GM21447 (cell line): ENCODE data around the gene SULT6B1.
"Not testable (repeated sequence)": the region's sequence is repeated elsewhere in the genome, so short reads cannot be mapped to it uniquely, and the experiment has no call there.

Experiments used
- ATAC-seq: cut with Tn5 transposase; IDR thresholded peaks from one replicate; pipeline ENCODE4 v1.9.1; 2021; ENCODE audit not compliant: unreplicated experiment

The SULT6B1 gene

DNA sequence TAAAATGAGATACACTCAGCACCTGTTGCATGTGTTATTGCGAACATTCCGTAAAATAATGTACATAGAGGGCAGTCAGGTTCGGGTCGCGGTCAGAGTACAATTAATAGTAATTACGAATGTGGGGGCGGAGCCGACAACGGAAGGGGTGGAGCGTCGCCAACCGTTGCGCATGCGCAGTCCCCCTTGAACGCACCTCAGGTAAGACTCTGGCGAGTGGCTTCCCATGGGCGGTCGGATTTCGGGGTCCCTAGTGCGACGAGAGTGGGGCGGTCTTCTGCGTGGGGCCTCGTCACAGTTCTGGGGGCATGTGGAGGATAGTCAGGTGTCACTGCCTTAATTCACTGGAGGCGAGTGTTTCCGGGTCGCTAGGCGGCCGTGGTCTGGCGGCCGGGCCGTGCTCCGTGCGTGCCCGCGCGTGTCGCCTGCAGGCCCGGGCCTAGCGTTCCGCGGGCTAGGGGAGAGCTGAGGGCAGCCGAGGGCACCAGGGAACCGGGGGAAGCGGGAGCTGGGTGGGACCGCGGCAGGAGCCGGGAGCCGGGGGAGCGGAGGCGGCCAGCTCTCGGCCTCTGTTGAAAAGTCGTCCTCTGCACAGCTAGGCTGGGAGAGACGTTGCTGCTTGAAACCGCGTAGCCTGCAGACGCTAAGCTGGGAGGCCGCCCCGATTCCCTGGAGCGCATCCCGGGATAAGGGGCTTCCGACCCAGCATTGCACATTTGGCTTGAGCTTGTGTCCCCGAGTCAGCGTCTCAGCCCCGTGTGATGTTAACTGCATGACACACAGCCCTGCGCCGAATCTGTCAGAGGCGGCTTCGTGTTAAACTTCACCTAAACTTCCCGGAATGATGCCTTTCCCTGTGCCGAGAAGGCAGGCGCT lies 8.1 kb upstream of the SULT6B1 start, which contains the start of gene CEBPZOS:
Gene CEBPZOS, plus strand, starts transcription at position 177 of the 876 bp plus-strand sequence. CDS start 3,209 bp downstream, outside the sequence.
- peak; percentile 82 for ATAC-seq

DNA sequence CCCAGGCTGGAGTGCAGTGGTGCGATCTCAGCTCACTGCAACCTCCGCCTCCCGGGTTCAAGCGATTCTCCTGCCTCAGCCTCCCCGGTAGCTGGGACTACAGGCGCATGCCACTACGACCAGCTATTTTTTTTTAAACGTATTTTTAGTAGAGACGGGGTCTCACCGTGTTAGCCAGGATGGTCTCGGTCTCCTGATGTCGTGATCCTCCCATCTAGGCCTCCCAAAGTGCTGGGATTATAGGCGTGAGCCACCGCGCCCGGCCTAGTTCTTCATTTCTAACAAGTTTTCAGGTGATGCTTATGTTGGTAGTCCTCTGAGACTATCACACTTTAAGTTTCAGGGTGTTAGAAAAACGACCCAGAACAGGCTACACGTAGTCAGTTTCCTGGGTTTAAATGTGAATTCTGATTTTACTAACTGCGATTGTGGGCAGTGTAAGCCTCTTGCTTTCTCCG lies 7.4 kb upstream of the SULT6B1 start:
- ATAC-seq = not testable (repeated sequence)

DNA sequence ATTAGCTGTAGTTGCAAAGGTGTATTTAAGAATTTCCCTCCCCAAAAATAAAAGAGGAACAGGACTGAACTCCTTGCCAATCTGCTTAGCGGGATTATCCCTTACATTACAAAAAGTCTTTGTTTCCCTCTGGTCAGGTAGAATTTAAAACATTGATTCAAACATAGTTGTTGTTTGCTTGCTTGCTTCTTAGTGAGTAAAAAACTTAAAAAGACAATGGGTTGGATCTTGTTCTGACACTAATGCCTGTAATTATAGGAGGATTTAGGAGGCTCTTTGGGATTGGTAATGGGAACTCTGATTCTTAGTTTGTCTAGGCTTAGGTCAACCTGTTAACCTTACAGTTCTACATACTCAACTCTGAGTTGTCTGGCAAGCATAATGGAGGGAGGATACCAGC lies 4.1 kb upstream of the SULT6B1 start:
- ATAC-seq = no peak

DNA sequence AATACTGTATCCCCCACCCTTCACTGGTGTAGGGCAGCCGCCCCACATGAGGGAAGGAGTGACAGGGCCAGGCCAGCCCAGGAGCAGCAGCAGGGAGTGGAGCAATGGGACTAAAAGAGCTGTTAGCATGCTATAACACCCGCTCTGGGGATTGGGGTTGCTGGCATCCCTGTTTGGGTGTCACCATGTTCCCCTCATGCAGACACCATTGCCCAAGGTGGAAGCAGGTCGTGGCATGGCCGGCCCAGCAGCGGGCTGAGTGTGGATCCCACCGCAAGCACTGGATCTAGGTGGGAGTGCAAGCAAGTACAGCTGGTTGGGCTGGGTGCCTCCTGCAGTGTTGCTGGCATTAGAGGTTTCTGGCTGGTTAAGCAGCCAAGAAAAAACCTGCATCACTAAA lies 3.3 kb upstream of the SULT6B1 start:
- ATAC-seq = no peak

DNA sequence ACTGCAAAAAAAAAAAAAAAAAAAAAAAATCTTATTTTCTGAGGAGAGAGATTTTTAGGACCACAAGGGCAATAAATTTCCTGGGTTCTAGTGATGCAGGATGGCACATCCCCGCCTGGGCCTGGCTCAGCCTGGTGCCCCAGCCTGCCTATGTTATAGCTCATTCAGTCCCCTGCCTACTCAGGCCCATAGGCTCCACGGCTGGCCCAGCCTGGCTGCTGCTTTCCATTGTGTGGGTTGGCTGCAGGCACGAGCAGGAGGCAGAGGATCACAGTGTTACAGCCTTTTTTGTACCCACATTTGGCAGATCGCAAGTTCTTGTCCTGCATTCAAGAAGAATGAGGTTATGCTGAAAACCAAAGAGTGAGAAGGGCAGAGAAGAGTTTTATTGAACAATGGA lies 2.8 kb upstream of the SULT6B1 start:
- no peak for ATAC-seq

DNA sequence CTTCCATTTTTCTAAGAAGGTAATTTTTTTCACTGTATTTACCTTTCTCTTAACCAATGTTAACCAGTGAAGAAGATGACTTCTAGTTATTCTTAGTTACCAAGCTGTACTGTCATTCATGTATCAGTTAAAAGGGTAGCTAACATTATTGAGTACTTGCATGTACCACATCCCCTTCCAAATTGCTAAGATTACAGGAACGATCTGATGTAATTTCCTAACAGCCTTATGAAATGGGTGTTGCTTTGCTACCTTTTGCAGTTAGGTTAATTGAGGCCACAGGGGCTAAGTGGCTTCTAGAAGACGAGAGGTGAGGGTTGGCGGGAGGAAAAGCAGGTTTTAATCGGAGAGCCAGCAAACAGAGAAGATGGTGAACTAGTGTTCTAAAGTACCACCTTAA lies 1.8 kb upstream of the SULT6B1 start:
- ATAC-seq = no peak

DNA sequence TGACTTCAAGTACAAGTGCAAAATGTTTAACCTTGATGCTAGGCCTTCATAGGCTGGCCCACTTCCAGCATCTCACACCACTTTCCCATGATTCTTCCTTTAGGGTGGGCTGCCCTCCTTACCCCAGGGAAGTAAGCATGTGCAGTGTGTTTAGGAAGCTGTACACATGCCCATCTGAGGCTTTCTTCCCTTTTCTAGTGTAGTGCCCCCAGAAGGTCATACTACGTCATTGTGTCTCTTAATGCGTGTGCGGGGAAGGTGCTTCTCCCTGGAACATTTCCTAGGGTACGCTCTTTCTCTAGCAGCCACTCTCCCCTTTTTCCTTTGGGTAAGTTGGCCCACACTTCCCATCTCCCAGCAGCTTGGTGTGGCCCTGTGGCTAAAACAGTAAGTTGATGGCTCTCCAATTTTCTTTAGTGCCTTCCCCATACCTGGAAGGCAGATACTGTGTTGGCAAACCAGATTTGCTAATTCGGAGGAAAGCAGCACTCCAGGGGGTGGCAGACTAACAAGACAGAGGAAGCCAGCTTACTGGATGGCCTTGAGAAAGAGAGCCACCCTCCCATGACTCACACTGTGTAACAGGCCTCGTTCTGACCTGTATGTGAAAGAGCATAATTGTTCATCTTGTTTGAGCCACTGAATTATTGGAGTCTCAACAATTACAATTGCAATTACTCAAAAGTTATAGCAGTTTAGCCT lies 1.1 kb upstream of the SULT6B1 start:
- ATAC-seq = no peak

DNA sequence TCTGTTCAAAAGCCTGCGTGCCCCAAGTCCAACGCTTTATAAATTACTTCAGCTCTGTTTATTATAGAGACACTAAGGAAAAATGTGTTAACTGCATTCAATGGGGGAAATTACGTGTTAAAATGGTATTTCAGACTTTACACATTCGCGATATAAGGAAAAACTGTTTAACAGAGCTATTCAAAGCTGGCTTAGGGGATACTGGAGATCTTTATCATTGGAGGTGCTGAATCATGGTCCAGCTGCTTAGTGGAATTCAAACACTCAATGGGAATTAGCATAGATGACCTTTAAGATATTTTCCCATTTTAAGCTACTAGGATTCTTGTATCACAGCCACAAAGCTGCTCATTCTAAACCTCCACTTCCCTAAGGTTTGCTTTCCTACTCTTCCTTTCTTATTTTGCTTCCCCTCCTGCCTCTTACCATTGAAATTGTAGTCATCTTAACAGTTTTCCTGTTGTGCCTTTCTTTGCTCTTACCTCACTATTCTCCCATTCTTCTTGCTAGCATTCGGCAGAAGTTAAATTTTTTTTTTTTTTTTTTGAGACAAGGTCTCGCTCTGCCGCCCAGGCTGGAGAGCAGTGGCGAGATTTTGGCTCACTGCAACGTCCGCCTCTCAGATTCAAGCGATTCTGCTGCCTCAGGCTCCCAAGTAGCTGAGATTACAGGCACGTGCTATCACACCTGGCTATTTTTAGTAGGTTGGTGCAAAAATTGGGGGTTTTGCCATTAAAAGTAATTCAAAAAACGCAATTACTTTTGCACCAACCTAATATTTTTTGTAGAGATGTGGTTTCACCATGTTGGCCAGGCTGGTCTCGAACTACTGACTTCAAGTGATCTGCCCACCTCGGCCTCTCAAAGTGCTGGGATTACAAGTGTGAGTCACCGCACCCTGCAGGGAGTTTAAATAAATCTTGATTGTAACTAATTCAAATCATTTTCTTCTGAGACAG lies 6.5 kb downstream of the SULT6B1 start:
- no peak for ATAC-seq

GRCh38 chr2:37180640-37181039 lies 7.8 kb downstream of the SULT6B1 start:
- no peak for ATAC-seq

- no peak for ATAC-seq
Measured at GRCh38 chr2:37180006-37180639, 8.3 kb downstream of the SULT6B1 start.

DNA sequence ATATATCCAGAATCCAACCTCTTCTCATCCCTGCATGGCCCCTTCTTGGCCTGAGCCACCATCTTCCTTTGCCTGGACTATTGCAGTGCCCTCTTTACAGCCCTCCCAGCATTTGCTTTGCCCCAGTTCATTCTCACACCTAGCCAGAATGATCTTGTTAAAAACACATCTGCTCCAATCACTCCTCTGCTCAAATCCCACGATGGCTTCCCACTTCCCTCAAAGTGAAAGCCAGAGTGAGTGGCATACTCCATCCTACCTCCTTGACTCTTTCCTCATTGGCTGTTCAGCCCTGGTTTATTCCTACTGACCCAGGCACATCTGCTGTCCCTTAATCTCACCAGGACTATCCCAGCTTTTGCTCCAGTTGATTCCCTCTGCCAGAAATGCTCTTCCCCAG lies 14.7 kb downstream of the SULT6B1 start:
- no peak for ATAC-seq

- no peak for ATAC-seq
Measured at GRCh38 chr2:37171624-37171950, 16.9 kb downstream of the SULT6B1 start.

DNA sequence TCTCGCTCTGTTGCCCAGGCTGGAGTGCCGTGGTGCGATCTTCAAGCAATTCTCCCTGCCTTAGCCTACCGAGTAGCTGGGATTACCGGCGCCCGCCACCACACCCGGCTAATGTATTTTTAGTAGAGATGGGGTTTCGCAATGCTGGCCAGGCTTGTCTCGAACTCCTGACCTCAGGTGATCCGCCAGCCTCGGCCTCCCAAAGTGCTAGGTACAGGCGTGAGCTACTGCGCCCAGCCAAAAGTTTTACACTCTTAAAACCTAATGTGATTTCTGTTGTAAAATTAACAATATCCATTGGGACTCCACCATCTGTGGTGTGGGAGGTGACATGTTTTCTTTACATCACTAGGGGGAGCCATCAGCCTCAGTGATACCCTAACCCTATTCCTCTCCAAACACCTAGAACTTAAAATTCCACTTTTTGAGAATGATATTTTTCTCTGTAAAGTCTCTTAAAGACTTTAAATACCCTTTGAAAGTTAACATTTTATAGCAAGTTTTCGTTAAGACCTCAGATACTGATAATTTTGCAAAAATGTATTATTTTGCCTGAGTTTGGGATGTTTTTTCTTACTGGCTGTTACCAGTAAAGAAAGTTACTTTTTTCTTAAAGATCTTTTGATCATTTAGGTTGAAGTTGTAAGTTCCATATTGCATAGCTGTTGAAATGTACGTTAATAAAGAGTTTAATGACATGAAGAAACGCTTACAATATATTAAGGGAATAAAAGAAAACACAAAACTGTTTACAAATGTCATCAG lies 20.1 kb downstream of the SULT6B1 start:
- ATAC-seq = no peak

DNA sequence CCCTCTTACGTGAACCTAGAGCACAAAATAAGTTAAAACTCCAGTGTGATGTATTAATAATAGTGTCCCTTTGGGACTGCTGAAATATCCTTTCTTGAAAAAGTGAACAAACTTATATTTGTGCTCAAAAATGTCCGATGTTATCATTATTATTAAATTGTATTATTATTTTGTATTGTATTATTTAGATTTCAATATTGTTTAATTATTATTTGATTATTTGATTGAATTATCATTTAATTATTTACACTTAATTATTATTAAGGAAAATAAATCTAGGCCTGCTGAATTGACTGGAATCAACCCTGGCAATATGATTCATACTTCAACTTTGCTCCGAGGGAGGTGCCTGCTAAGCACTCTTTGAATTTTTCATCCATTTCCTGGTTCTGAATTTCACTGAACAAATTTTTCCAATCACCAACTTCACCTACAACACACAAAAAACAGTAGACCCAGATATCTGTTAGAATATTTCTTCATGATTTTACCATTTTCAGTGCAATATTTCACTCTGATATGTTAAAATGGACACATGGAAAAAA lies 20.8 kb downstream of the SULT6B1 start:
- ATAC-seq = no peak

DNA sequence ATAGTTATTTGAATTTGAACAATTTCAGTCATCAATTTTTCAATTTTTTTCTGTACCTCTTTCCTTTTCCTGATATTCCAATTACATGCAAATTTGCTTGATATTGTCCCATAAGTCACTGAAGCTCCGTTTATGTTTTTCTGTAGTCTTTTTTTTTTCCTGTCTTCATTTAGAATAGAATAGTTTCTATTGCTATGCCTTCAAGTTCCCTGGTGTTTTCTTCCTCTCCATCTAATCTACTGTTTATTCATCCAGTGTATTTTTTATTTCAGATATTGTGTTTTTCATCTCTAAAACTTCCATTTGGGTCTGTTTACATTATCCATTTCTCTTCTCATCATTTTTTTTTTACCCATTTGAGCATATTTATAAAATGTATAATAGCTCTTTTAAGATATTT lies 23.7 kb downstream of the SULT6B1 start:
- no peak for ATAC-seq

- peak; percentile 88 for ATAC-seq
Measured at GRCh38 chr2:37156857-37157714, 31.4 kb downstream of the SULT6B1 start, which contains the start of gene EIF2AK2. Gene EIF2AK2 (minus strand): TSS chr2:37156980. CDS start chr2:37147806, 9,174 bp downstream.

DNA sequence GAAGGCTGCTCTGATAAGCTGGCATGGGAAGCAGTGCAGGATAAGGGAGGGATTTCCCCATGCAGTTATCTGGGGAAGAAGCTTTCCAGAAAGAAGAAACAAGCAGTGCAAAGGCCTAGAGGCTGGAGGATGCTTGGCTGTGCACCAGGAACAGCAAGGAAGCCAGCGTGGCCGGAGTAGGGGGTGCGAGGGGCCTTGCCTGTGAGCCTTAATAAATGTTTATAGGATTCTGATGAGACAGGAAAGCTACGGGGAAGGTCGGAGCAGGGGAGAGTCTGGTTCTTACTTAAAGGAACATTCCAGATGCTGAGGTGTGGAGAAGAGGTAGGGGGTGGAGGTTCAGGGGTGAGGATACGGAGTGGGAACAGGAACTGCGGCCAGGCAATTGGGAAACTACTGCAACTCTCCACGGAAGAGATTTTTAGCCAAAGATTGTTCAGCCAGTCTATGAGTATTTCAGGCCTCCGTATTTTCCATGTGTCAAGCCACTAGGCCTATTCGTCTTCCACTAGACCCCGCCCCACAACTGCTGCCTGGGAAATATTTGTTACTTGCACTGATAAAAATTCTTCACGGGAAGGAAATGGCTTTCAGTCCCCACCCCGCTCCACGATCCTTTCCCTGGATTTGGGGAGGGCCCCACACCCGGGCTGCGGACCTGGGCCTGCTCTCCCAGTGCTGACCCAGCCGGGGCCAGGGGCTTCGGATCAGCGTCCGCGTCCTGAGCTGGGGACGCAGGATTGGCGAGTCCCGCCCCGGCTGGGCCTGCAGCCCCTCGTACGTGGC lies 32.2 kb downstream of the SULT6B1 start:
- ATAC-seq = peak; percentile 16

DNA sequence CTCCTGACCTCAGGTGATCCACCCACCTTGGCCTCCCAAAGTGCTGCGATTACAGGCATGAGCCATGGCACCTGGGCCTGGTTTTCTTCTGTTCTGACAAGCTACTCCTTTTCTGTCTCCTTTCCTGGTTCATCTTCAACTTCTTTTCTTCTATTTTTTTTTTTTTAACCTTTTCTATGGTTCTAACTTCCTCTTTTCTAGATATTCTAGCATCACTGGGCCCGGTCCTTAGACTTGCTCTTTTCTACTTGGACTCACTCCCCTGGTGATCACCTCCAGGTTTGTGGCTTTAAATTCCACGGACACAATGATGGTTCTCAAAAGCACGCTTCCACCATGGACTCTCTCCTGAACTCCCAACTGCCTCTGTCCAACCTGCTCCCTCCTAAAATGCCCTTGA lies 33.7 kb downstream of the SULT6B1 start:
- ATAC-seq = no peak
